ENCODE data around the gene UBTF.

DNA sequence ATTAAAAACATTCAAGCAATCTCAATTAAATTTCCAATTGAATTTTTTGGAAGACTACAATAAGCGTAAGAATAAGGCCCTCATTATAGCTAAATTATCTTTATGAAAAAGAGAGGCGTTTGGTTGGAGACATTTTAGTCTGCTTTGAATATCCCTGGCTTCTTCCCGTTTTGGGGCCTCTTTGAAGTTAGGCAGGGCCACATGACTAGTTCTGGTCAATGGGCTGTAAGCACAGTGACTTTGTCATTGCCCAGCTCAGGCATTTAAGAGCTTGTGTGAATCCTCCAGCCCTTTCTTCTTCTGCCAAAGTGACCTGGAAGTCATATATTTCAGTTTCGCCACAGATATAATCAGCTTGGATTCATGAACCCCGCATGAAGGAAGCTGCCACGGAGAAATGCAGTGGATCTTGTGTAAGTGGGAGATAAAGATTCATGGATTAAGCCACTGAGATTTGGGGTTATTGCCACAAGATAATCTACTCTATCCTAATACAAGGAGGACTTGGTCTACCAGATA is 21.7 kb upstream of the UBTF start:
- no peak for TF ChIP-seq EP300 (IDR thresholded peaks at IDR 0.05)
- TF ChIP-seq, protein P1, sequence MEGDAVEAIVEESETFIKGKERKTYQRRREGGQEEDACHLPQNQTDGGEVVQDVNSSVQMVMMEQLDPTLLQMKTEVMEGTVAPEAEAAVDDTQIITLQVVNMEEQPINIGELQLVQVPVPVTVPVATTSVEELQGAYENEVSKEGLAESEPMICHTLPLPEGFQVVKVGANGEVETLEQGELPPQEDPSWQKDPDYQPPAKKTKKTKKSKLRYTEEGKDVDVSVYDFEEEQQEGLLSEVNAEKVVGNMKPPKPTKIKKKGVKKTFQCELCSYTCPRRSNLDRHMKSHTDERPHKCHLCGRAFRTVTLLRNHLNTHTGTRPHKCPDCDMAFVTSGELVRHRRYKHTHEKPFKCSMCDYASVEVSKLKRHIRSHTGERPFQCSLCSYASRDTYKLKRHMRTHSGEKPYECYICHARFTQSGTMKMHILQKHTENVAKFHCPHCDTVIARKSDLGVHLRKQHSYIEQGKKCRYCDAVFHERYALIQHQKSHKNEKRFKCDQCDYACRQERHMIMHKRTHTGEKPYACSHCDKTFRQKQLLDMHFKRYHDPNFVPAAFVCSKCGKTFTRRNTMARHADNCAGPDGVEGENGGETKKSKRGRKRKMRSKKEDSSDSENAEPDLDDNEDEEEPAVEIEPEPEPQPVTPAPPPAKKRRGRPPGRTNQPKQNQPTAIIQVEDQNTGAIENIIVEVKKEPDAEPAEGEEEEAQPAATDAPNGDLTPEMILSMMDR (IDR thresholded peaks at IDR 0.05), result no peak

All from suprapubic skin (tissue), 3 donors.